ENCODE results near the gene SEC61A1.
A peak's percentile ranks its signal among the peaks of the same experiment; 100 is the strongest.

SEC61A1 gene

GRCh38 chr3:128073185-128073725 is 21.0 kb downstream of the SEC61A1 start:
- H3K27me3 ChIP-seq (ENCODE audit: insufficient read depth, low read length) = peaks cover 5% of the 10 kb centered on the region; the same call in 1 of the 2 replicates
- peaks cover 73% of the 10 kb centered on the region for H3K36me3 ChIP-seq (ENCODE audit: insufficient read depth, low read length)
- no peaks in the 10 kb centered on the region for H4K20me1 ChIP-seq (ENCODE audit: insufficient read depth, low read length)
- peaks cover 16% of the 10 kb centered on the region for H3K4me1 ChIP-seq (ENCODE audit: insufficient read depth, low read length, severe bottlenecking)
- H3F3A ChIP-seq (ENCODE audit: insufficient read depth, low read length) = no peaks in the 10 kb centered on the region
- H2AFZ ChIP-seq (ENCODE audit: low read length) = no peak overlapping the region
- no peaks in the 10 kb centered on the region for H3K9me2 ChIP-seq (ENCODE audit: low read depth, low read length)
- no peak for TF ChIP-seq CTCF (IDR thresholded peaks at IDR 0.05; ENCODE audit: low read length)
- TF ChIP-seq EZH2 (IDR thresholded peaks at IDR 0.05; ENCODE audit: borderline replicate concordance, low read length) = no peak
- no peak overlapping the region for H3K4me3 ChIP-seq (ENCODE audit: low read depth, low read length, poor library complexity, severe bottlenecking)
- no peak overlapping the region for H3K4me2 ChIP-seq (ENCODE audit: low read length)
- H3K27ac ChIP-seq (ENCODE audit: low read depth, low read length, poor library complexity, severe bottlenecking) = no peak overlapping the region
- no peaks in the 10 kb centered on the region for H3K9me3 ChIP-seq (ENCODE audit: low read length)
- H3K9ac ChIP-seq (ENCODE audit: low read length) = no peak overlapping the region
- no peaks in the 10 kb centered on the region for H3K79me2 ChIP-seq (ENCODE audit: insufficient read depth, low read length)

- no peak overlapping the region for H3K9ac ChIP-seq (ENCODE audit: low read length)
- H4K20me1 ChIP-seq (ENCODE audit: insufficient read depth, low read length) = no peaks in the 10 kb centered on the region
- peaks cover 5% of the 10 kb centered on the region; the same call in 1 of the 2 replicates for H3K27me3 ChIP-seq (ENCODE audit: insufficient read depth, low read length)
- H3K27ac ChIP-seq (ENCODE audit: low read depth, low read length, poor library complexity, severe bottlenecking) = no peak overlapping the region
- peaks cover 16% of the 10 kb centered on the region for H3K4me1 ChIP-seq (ENCODE audit: insufficient read depth, low read length, severe bottlenecking)
- H3K9me2 ChIP-seq (ENCODE audit: low read depth, low read length) = no peaks in the 10 kb centered on the region
- no peak overlapping the region for H3K4me3 ChIP-seq (ENCODE audit: low read depth, low read length, poor library complexity, severe bottlenecking)
- no peaks in the 10 kb centered on the region for H3K79me2 ChIP-seq (ENCODE audit: insufficient read depth, low read length)
- no peak overlapping the region for H3K4me2 ChIP-seq (ENCODE audit: low read length)
- peaks cover 72% of the 10 kb centered on the region for H3K36me3 ChIP-seq (ENCODE audit: insufficient read depth, low read length)
- TF ChIP-seq CTCF (IDR thresholded peaks at IDR 0.05; ENCODE audit: low read length) (no peak), EZH2 (IDR thresholded peaks at IDR 0.05; ENCODE audit: borderline replicate concordance, low read length) (no peak)
- no peaks in the 10 kb centered on the region for H3F3A ChIP-seq (ENCODE audit: insufficient read depth, low read length)
- H3K9me3 ChIP-seq (ENCODE audit: low read length) = no peaks in the 10 kb centered on the region
- H2AFZ ChIP-seq (ENCODE audit: low read length) = no peak overlapping the region
Observed at GRCh38 chr3:128073807-128074206, 21.6 kb downstream of the SEC61A1 start.

- Histone ChIP-seq H3K9ac (ENCODE audit: low read length) (no peak overlapping the region), H3K9me3 (ENCODE audit: low read length) (no peaks in the 10 kb centered on the region), H3K27me3 (ENCODE audit: insufficient read depth, low read length) (peaks cover 5% of the 10 kb centered on the region; the same call in 1 of the 2 replicates), H3K4me1 (ENCODE audit: insufficient read depth, low read length, severe bottlenecking) (peaks cover 16% of the 10 kb centered on the region), H2AFZ (ENCODE audit: low read length) (no peak overlapping the region), H3K4me3 (ENCODE audit: low read depth, low read length, poor library complexity, severe bottlenecking) (peak overlapping the region; percentile 20), H3K4me2 (ENCODE audit: low read length) (peak overlapping the region; percentile 56; the same call in 1 of the 2 replicates), H3K36me3 (ENCODE audit: insufficient read depth, low read length) (peaks cover 72% of the 10 kb centered on the region), H3K9me2 (ENCODE audit: low read depth, low read length) (no peaks in the 10 kb centered on the region), H3K27ac (ENCODE audit: low read depth, low read length, poor library complexity, severe bottlenecking) (no peak overlapping the region), H3F3A (ENCODE audit: insufficient read depth, low read length) (no peaks in the 10 kb centered on the region), H3K79me2 (ENCODE audit: insufficient read depth, low read length) (no peaks in the 10 kb centered on the region), H4K20me1 (ENCODE audit: insufficient read depth, low read length) (no peaks in the 10 kb centered on the region)
- TF ChIP-seq EZH2 (IDR thresholded peaks at IDR 0.05; ENCODE audit: borderline replicate concordance, low read length) (no peak), CTCF (IDR thresholded peaks at IDR 0.05; ENCODE audit: low read length) (no peak)
Observed at GRCh38 chr3:128074851-128075521, 22.7 kb downstream of the SEC61A1 start.
